ENCODE results near the gene SLC7A9.
"Not testable (repeated sequence)": the region's sequence is repeated elsewhere in the genome, so short reads cannot be mapped to it uniquely, and the experiment has no call there.

Gene SLC7A9

DNA sequence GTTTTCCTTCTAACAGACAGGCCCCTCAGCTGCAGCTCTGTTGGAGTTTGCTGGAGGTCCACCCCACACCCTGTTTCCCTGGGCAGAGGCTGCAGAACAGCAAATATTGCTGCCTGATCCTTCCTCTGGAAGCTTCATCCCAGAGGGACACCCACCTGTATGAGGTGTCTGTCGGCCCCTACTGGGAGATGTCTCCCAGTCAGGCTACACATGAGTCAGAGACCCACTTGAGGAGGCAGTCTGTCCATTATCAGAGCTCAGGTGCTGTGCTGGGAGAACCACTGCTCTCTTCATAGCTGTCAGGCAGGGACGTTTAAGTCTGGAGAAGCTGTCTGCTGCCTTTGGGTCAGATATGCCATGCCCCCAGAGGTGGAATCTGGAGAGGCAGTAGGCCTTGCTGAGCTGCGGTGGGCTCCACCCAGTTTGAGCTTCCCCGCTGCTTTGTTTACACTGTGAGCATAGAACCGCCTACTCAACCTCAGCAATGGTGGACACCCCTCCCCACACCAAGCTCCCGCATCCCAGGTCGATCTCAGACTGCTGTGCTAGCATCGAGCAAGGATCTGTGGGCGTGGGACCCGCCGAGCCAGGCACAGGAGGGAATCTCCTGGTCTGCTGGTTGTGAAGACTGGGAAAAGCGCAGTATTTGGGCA lies 82.3 kb downstream of the SLC7A9 start:
- not testable (repeated sequence) for DNase-seq

- not testable (repeated sequence) for DNase-seq
These were observed 87.5 kb downstream of the SLC7A9 start for GRCh38 chr19:32782089-32782488.

DNA sequence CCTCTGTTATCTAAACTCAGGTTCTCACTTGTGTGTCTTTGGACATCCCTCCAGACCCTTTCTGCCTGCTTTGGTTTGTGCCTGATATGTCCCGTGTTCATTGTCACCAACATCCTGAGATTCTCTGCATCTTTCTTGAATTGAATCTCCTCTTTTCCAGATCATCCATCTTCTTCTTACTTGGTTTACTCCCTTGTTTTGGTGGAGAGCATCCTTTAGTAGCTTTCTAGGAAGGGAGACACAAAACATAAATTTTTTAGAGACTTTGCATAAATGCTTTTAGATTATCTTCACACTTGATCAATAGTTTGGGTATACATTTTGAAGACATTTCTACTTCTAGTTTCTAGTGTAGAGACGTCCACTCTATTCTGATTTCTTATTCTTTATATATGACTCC lies 88.3 kb downstream of the SLC7A9 start:
- DNase-seq: no peak
